ENCODE results near the gene OPA1. TPM values are rescaled to one million over a fixed set of nuclear protein-coding genes. Genes with fewer than 3 reads are reported as not detected.
A peak's percentile ranks its signal among the peaks of the same experiment; 100 is the strongest.
"Not testable (repeated sequence)": the region's sequence is repeated elsewhere in the genome, so short reads cannot be mapped to it uniquely, and the experiment has no call there.

OPA1 gene
- total and polyA plus RNA-seq, 4 donors = 51.9 to 124 (median 88.3) TPM

DNA sequence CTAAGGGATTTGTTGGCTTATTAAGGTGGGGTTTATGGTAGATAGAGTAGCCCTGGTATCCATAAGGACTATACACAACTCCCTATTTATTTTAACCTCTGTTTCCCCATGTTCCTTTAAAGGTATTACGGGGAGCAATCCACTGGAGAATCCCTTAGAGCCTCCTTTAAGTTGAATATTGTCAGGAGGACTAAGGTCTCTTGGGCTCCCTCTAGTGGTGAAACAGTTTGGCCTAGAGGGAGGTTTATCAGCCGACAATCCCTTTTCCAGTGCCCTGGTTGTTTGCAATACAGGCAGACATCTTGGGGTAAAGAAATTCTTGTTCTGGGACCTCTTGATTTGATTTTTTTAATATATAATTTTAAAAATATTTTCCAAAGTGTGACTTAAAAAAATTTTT, 12.9 kb downstream of the OPA1 start:
- WGBS (ENCODE audit: insufficient coverage) = 100% methylated on average over 1 of the region's 2 CpGs
- DNase-seq (ENCODE audit: low read depth in 4 of 6, low spot score in 6 of 6) = peak in 2 of 6 donors; percentile 22 to 25
- Histone ChIP-seq H3K4me3 (ENCODE audit: low read depth, low read length) (no peak overlapping the region), H3K27ac (ENCODE audit: low read depth, low read length) (no peak overlapping the region), H3K36me3 (ENCODE audit: control insufficient read depth, insufficient read depth, low read length) (no peaks in the 10 kb centered on the region), H3K27me3 (ENCODE audit: control insufficient read depth, insufficient read depth, low read length) (no peaks in the 10 kb centered on the region), H3K9me3 (ENCODE audit: control insufficient read depth, insufficient read depth, low read length) (no peaks in the 10 kb centered on the region), H3K4me1 (ENCODE audit: control insufficient read depth, insufficient read depth, low read length) (no peaks in the 10 kb centered on the region)

DNA sequence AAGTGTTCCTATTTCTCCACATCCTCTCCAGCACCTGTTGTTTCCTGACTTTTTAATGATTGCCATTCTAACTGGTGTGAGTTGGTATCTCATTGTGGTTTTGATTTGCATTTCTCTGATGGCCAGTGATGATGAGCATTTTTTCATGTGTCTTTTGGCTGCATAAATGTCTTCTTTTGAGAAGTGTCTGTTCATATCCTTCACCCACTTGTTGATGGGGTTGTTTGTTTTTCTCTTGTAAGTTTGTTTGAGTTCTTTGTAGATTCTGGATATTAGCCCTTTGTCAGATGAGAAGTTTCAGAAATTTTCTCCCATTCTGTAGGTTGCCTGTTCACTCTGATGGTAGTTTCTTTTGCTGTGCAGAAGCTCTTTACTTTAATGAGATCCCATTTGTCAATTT, 13.9 kb downstream of the OPA1 start:
- not testable (repeated sequence) for H3K9me3 ChIP-seq (ENCODE audit: control insufficient read depth, insufficient read depth, low read length); H3K27ac ChIP-seq (ENCODE audit: low read depth, low read length); H3K4me1 ChIP-seq (ENCODE audit: control insufficient read depth, insufficient read depth, low read length); H3K36me3 ChIP-seq (ENCODE audit: control insufficient read depth, insufficient read depth, low read length); H3K4me3 ChIP-seq (ENCODE audit: low read depth, low read length); H3K27me3 ChIP-seq (ENCODE audit: control insufficient read depth, insufficient read depth, low read length); DNase-seq (ENCODE audit: low read depth in 4 of 6, low spot score in 6 of 6)

DNA sequence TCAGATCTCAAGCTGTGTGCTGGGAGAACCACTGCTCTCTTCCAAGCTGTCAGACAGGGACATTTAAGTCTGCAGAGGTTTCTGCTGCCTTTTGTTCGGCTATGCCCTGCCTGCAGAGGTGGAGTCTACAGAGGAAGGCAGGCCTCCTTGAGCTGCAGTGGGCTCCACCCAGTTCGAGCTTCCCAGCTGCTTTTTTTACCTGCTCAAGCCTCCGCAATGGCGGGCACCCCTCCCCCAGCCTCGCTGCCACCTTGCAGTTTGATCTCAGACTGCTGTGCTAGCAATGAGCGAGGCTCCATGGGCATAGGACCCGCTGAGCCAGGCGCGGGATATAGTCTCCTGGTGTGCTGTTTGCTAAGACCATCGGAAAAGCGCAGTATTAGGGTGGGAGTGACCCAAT, 17.5 kb downstream of the OPA1 start:
- H3K27me3 ChIP-seq (ENCODE audit: control insufficient read depth, insufficient read depth, low read length); H3K4me1 ChIP-seq (ENCODE audit: control insufficient read depth, insufficient read depth, low read length); H3K36me3 ChIP-seq (ENCODE audit: control insufficient read depth, insufficient read depth, low read length); DNase-seq (ENCODE audit: low read depth in 4 of 6, low spot score in 6 of 6); H3K27ac ChIP-seq (ENCODE audit: low read depth, low read length); H3K4me3 ChIP-seq (ENCODE audit: low read depth, low read length); H3K9me3 ChIP-seq (ENCODE audit: control insufficient read depth, insufficient read depth, low read length): not testable (repeated sequence)
- WGBS (ENCODE audit: insufficient coverage) = 100% methylated on average over 9 of the region's 11 CpGs

DNA sequence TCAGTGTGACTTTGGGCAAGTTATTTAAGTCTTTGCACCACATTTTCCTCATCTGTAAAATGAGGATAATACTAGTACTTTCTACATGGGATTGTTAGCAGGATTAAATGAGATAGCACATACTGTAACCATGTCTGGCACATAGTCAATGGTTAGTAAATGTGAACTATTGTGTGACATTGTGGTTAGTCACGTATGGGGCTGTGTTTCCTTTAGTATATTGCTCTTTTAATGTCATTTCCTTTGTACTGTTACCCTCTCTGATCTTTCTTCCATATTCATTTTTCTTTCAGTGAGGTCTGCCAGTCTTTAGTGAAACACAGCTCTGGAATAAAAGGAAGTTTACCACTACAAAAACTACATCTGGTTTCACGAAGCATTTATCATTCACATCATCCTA, 21.4 kb downstream of the OPA1 start:
- 100% methylated on average over 1 of the region's 2 CpGs for WGBS (ENCODE audit: insufficient coverage)
- Histone ChIP-seq H3K27me3 (ENCODE audit: control insufficient read depth, insufficient read depth, low read length) (no peaks in the 10 kb centered on the region), H3K27ac (ENCODE audit: low read depth, low read length) (no peak overlapping the region), H3K36me3 (ENCODE audit: control insufficient read depth, insufficient read depth, low read length) (peaks cover 7% of the 10 kb centered on the region), H3K4me3 (ENCODE audit: low read depth, low read length) (no peak overlapping the region), H3K9me3 (ENCODE audit: control insufficient read depth, insufficient read depth, low read length) (no peaks in the 10 kb centered on the region), H3K4me1 (ENCODE audit: control insufficient read depth, insufficient read depth, low read length) (no peaks in the 10 kb centered on the region)
- no peak for DNase-seq (ENCODE audit: low read depth in 4 of 6, low spot score in 6 of 6)

DNA sequence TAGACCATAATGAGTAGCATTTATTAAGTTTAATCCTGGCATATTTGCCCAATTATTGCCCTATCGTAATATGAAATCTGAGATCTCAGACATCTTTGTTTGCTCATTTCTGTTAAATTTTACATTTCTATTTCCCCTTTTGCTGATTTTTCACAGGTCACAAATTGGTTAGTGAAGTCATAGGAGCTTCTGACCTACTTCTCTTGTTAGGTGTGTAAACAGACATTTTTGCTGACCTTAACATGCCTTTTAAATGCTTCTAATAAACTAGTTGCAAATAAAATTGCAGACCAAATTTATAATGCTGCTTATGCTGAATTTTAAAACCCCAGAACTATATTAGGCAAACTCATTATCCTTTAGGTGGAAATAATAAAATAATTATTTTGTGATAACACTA, 24.6 kb downstream of the OPA1 start:
- Histone ChIP-seq H3K27me3 (ENCODE audit: control insufficient read depth, insufficient read depth, low read length) (no peaks in the 10 kb centered on the region), H3K36me3 (ENCODE audit: control insufficient read depth, insufficient read depth, low read length) (peaks cover 7% of the 10 kb centered on the region), H3K4me3 (ENCODE audit: low read depth, low read length) (no peak overlapping the region), H3K27ac (ENCODE audit: low read depth, low read length) (no peak overlapping the region), H3K4me1 (ENCODE audit: control insufficient read depth, insufficient read depth, low read length) (no peaks in the 10 kb centered on the region), H3K9me3 (ENCODE audit: control insufficient read depth, insufficient read depth, low read length) (no peaks in the 10 kb centered on the region)
- no peak for DNase-seq (ENCODE audit: low read depth in 4 of 6, low spot score in 6 of 6)
- no CpG with 5 or more reads among the region's 1 CpG for WGBS (ENCODE audit: insufficient coverage)

DNA sequence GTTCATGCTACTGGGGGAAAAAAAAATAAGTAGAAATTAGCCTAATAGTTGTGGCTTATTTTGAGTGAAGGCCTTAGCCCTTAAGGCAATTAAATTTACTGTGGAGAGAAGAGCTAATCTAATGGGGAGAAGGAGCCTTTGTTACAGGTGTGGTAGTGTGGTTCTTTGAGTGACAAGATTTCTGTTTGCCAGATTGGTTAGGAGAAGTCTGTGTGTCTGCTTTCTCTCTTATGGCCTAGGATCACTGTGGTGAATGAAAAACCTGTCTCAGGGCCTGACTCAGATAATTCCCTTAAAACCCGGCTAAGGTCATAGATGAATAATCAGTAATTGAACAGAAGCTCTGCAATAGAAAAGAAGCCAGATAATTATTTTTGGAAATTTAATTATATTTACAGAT, 27.0 kb downstream of the OPA1 start:
- no CpG with 5 or more reads among the region's 1 CpG for WGBS (ENCODE audit: insufficient coverage)
- Histone ChIP-seq H3K27ac (ENCODE audit: low read depth, low read length) (no peak overlapping the region), H3K27me3 (ENCODE audit: control insufficient read depth, insufficient read depth, low read length) (no peaks in the 10 kb centered on the region), H3K36me3 (ENCODE audit: control insufficient read depth, insufficient read depth, low read length) (peaks cover 6% of the 10 kb centered on the region), H3K9me3 (ENCODE audit: control insufficient read depth, insufficient read depth, low read length) (no peaks in the 10 kb centered on the region), H3K4me3 (ENCODE audit: low read depth, low read length) (no peak overlapping the region), H3K4me1 (ENCODE audit: control insufficient read depth, insufficient read depth, low read length) (no peaks in the 10 kb centered on the region)
- no peak for DNase-seq (ENCODE audit: low read depth in 4 of 6, low spot score in 6 of 6)

DNA sequence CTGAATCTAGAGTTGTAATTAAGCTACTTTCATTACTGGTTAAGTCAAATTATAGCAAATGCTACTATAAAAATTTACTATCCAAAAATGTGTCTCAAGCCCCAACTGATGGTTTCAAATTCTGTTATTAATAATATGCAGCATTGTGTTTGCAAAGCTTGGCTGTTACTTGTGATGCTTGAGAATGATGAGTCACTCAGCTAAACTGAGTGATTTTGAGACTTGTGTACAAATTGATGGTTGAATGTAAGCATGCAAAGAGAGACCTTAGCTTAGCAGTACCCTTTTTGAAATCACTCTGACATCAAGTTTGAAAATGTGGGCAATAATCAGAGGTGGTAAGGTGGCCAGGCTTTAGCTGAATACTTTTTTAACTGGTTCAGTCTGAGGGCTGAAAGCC, 27.6 kb downstream of the OPA1 start:
- H3K9me3 ChIP-seq (ENCODE audit: control insufficient read depth, insufficient read depth, low read length) = no peaks in the 10 kb centered on the region
- H3K27ac ChIP-seq (ENCODE audit: low read depth, low read length) = no peak overlapping the region
- no peak overlapping the region for H3K4me3 ChIP-seq (ENCODE audit: low read depth, low read length)

DNA sequence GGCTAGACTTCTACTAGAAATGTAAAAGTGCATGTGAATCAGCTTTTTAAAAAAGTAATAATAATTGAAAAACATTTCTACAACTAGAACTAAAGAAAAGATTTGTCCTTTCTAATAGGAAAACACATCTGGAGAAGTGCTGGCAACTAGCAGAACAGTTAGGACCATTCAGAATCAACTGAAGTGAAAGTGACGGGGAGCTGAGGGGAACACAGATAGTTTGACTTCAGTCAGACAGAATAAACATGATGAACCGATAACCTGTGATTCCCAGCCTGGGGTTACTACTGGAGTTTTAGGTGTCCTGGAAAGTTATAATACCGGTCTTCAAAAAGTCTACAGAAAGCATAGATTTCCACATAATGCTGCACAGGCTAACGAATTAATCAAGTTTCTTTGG, 28.1 kb downstream of the OPA1 start:
- no peak overlapping the region for H3K4me3 ChIP-seq (ENCODE audit: low read depth, low read length)

More for the DNA sequence above, 27.6 kb downstream of the OPA1 start:
- Histone ChIP-seq H3K4me1 (ENCODE audit: control insufficient read depth, insufficient read depth, low read length) (no peaks in the 10 kb centered on the region), H3K27me3 (ENCODE audit: control insufficient read depth, insufficient read depth, low read length) (no peaks in the 10 kb centered on the region), H3K36me3 (ENCODE audit: control insufficient read depth, insufficient read depth, low read length) (peaks cover 4% of the 10 kb centered on the region)
- DNase-seq (ENCODE audit: low read depth in 4 of 6, low spot score in 6 of 6) = no peak

DNA sequence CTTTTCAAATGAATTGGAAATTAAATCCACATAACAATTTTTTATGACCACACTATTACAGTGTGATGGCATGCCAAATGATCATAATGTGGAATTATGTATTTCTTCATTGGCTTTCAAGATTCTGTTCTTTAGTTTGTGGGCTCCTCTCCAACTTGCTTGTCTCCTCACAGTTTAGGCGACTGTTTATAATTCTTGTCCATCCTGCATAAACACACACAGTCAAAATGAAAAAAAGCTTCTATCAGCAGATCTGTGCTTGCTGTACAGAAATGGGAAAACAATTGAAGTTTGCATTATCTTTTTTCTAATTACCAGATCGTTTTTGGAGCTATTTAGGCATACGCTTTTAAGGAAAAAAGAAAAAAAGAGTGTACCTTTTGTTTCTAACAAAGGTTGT, 37.0 kb downstream of the OPA1 start:
- WGBS (ENCODE audit: insufficient coverage) = no CpG with 5 or more reads among the region's 3 CpGs
- no peak overlapping the region for H3K27ac ChIP-seq (ENCODE audit: low read depth, low read length)
- DNase-seq (ENCODE audit: low read depth in 4 of 6, low spot score in 6 of 6) = peak in 1 of 6 donors; percentile 16

More for the DNA sequence above, 28.1 kb downstream of the OPA1 start:
- no peak overlapping the region for H3K27ac ChIP-seq (ENCODE audit: low read depth, low read length)
- WGBS (ENCODE audit: insufficient coverage) = 88% methylated on average over 2 of the region's 4 CpGs
- H3K27me3 ChIP-seq (ENCODE audit: control insufficient read depth, insufficient read depth, low read length) = no peaks in the 10 kb centered on the region
- no peaks in the 10 kb centered on the region for H3K4me1 ChIP-seq (ENCODE audit: control insufficient read depth, insufficient read depth, low read length)
- H3K36me3 ChIP-seq (ENCODE audit: control insufficient read depth, insufficient read depth, low read length) = peaks cover 7% of the 10 kb centered on the region
- DNase-seq (ENCODE audit: low read depth in 4 of 6, low spot score in 6 of 6) = no peak
- no peaks in the 10 kb centered on the region for H3K9me3 ChIP-seq (ENCODE audit: control insufficient read depth, insufficient read depth, low read length)

DNA sequence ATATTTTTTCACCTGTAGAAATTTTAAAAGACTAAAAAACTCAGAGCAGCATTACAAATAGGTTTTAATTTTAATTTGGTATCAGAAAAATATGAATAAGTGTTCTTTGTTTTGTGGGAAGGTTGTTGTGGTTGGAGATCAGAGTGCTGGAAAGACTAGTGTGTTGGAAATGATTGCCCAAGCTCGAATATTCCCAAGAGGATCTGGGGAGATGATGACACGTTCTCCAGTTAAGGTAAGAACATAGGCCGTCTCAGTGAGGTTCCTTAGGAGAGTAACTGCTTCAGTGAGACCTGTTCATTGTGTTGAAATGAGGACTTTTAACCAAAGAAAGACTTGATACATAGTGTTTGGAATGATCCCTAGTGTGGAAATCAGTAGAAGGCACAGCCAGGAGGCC, 44.8 kb downstream of the OPA1 start:
- WGBS (ENCODE audit: insufficient coverage) = 92% methylated on average over 3 of the region's 3 CpGs
- Histone ChIP-seq H3K36me3 (ENCODE audit: control insufficient read depth, insufficient read depth, low read length) (peaks cover 3% of the 10 kb centered on the region), H3K4me1 (ENCODE audit: control insufficient read depth, insufficient read depth, low read length) (no peaks in the 10 kb centered on the region), H3K9me3 (ENCODE audit: control insufficient read depth, insufficient read depth, low read length) (no peaks in the 10 kb centered on the region), H3K27me3 (ENCODE audit: control insufficient read depth, insufficient read depth, low read length) (no peaks in the 10 kb centered on the region), H3K27ac (ENCODE audit: low read depth, low read length) (no peak overlapping the region), H3K4me3 (ENCODE audit: low read depth, low read length) (no peak overlapping the region)
- DNase-seq (ENCODE audit: low read depth in 4 of 6, low spot score in 6 of 6) = no peak

More for the DNA sequence above, 37.0 kb downstream of the OPA1 start:
- H3K9me3 ChIP-seq (ENCODE audit: control insufficient read depth, insufficient read depth, low read length) = no peaks in the 10 kb centered on the region
- H3K36me3 ChIP-seq (ENCODE audit: control insufficient read depth, insufficient read depth, low read length) = peaks cover 4% of the 10 kb centered on the region
- H3K4me3 ChIP-seq (ENCODE audit: low read depth, low read length) = no peak overlapping the region
- H3K4me1 ChIP-seq (ENCODE audit: control insufficient read depth, insufficient read depth, low read length) = no peaks in the 10 kb centered on the region
- H3K27me3 ChIP-seq (ENCODE audit: control insufficient read depth, insufficient read depth, low read length) = no peaks in the 10 kb centered on the region
